ENCODE measurements around the gene LACTBL1. TPM values are rescaled to one million over a fixed set of nuclear protein-coding genes. Genes with fewer than 3 reads are reported as not detected.

The LACTBL1 gene
- total and polyA plus RNA-seq, 2 of the 8 experiments (the other 6 are each of a cell fraction or from before 2014, with no cell fraction given), result not detected

- TF ChIP-seq ATF3 (IDR thresholded peaks at IDR 0.05; ENCODE audit: insufficient read depth, low read depth, low read length) (no peak), SP2 (IDR thresholded peaks at IDR 0.05; ENCODE audit: low read length) (peak; percentile 99), TBP (IDR thresholded peaks at IDR 0.05; ENCODE audit: low read depth, low read length) (peak; percentile 92), FOSL1 (IDR thresholded peaks at IDR 0.05; ENCODE audit: insufficient read depth, low read depth, low read length) (no peak), BRCA1 (IDR thresholded peaks at IDR 0.05; ENCODE audit: low read depth, low read length) (no peak; the same call in 1 of the 2 replicates), CTCF (IDR thresholded peaks at IDR 0.05; ENCODE audit: control extremely low read depth in 1 of 3, insufficient read depth in 1 of 3, low read depth in 1 of 3, low read length in 3 of 3) (peak; percentile 13 to 27 (median 21); a peak in 3 of 4 replicates), RXRA (IDR thresholded peaks at IDR 0.05; ENCODE audit: insufficient read depth, low read depth, low read length) (no peak), MAX (IDR thresholded peaks at IDR 0.05) (peak; percentile 92), JUND (IDR thresholded peaks at IDR 0.05; ENCODE audit: low read length) (no peak), TCF12 (IDR thresholded peaks at IDR 0.05; ENCODE audit: low read depth, low read length) (no peak), PHF8 (conservative IDR thresholded peaks at IDR 0.05; ENCODE audit: low read depth, low read length) (no peak; the same call in 1 of the 2 replicates), CREB1 (IDR thresholded peaks at IDR 0.05) (peak; percentile 84), ZNF274 (IDR thresholded peaks at IDR 0.05; ENCODE audit: borderline replicate concordance, extremely low read depth, low read length) (no peak), RNF2 (IDR thresholded peaks at IDR 0.05; ENCODE audit: borderline replicate concordance, low read depth, low read length, missing control alignments, poor library complexity, severe bottlenecking) (no peak), EGR1 (IDR thresholded peaks at IDR 0.05; ENCODE audit: borderline replicate concordance, low read depth, low read length) (peak; percentile 96), CBX8 (IDR thresholded peaks at IDR 0.05; ENCODE audit: borderline replicate concordance, low read depth, low read length) (no peak), EP300 (IDR thresholded peaks at IDR 0.05; ENCODE audit: borderline replicate concordance in 1 of 2, low read depth in 2 of 2, low read length in 2 of 2) (peak in 1 of 2 experiments; percentile 76; a peak in 1 of 3 replicates), POLR2A (IDR thresholded peaks at IDR 0.05; ENCODE audit: control extremely low read depth in 1 of 2, low read depth in 2 of 2, low read length in 2 of 2) (peak; percentile 79 to 86), EZH2 (IDR thresholded peaks at IDR 0.05; ENCODE audit: low read depth, low read length, severe bottlenecking) (no peak), ASH2L (IDR thresholded peaks at IDR 0.05; ENCODE audit: low read length) (peak; percentile 97), TAF1 (IDR thresholded peaks at IDR 0.05; ENCODE audit: low read depth, low read length) (peak; percentile 97)
Observed at GRCh38 chr1:23019094-23019862, 46.6 kb upstream of the LACTBL1 start, which contains the start of gene KDM1A (continued).

All from H1 (cell line).